ENCODE measurements around the gene TFAP2A. TPM values are rescaled to one million over a fixed set of nuclear protein-coding genes. Genes with fewer than 3 reads are reported as not detected.

TFAP2A gene
- total RNA-seq, 1 experiment from 2014 or later: 24.3 TPM

GRCh38 chr6:10410207-10411050, 4.4 kb downstream of the TFAP2A start (continued):
- TF ChIP-seq POLR2A (IDR thresholded peaks at IDR 0.05; ENCODE audit: borderline replicate concordance, extremely low read depth, insufficient read depth, insufficient read length) (no peak), CBX3 (IDR thresholded peaks at IDR 0.05; ENCODE audit: low read depth) (no peak), RAD21 (IDR thresholded peaks at IDR 0.05; ENCODE audit: low read depth) (no peak), ZBTB33 (IDR thresholded peaks at IDR 0.05; ENCODE audit: extremely low read depth, insufficient replicate concordance, low read length) (no peak)

GRCh38 chr6:10409731-10410206, 5.1 kb downstream of the TFAP2A start:
- POLR2A ChIA-PET: no interaction called here
- ATAC-seq: no peak

More at GRCh38 chr6:10409731-10410206, 5.1 kb downstream of the TFAP2A start:
- TF ChIP-seq CEBPB (IDR thresholded peaks at IDR 0.05; ENCODE audit: low read depth) (no peak), JUND (IDR thresholded peaks at IDR 0.05) (no peak), ZBTB33 (IDR thresholded peaks at IDR 0.05; ENCODE audit: extremely low read depth, insufficient replicate concordance, low read length) (no peak), TCF7L2 (IDR thresholded peaks at IDR 0.05; ENCODE audit: borderline replicate concordance, extremely low read depth, insufficient read depth, insufficient read length) (no peak), SP1 (IDR thresholded peaks at IDR 0.05; ENCODE audit: low read depth) (no peak), POLR2A (IDR thresholded peaks at IDR 0.05; ENCODE audit: borderline replicate concordance, extremely low read depth, insufficient read depth, insufficient read length) (no peak), EZH2phosphoT487 (IDR thresholded peaks at IDR 0.05; ENCODE audit: borderline replicate concordance) (no peak), CBX3 (IDR thresholded peaks at IDR 0.05; ENCODE audit: low read depth) (no peak), ZFX (IDR thresholded peaks at IDR 0.05) (no peak), REST (IDR thresholded peaks at IDR 0.05; ENCODE audit: low read depth) (no peak)
- BruUV-seq (replicated peaks): no TSS peak
- Histone ChIP-seq H3K4me3 (replicated peaks in 1 of 2; ENCODE audit: low read depth in 1 of 2, low read length in 2 of 2) (no peak overlapping the region), H3K27me3 (ENCODE audit: insufficient read depth, low read length) (no peaks in the 10 kb centered on the region), H4K20me1 (ENCODE audit: insufficient read depth) (no peaks in the 10 kb centered on the region), H3K4me1 (ENCODE audit: control insufficient read depth in 1 of 2, insufficient read depth in 2 of 2, low read length in 2 of 2) (peaks cover 0 to 27% of the 10 kb centered on the region in 2 experiments; a peak in 3 of 4 replicates), H2AFZ (ENCODE audit: low read depth, low read length, poor library complexity, severe bottlenecking) (no peak overlapping the region), H3K27ac (ENCODE audit: low read depth, low read length) (no peak overlapping the region), H3K9ac (ENCODE audit: low read length) (no peak overlapping the region), H3K9me3 (ENCODE audit: control insufficient read depth in 1 of 2, insufficient read depth in 1 of 2, low read depth in 1 of 2, low read length in 2 of 2) (no peaks in the 10 kb centered on the region), H3K36me3 (ENCODE audit: control insufficient read depth in 1 of 2, insufficient read depth in 2 of 2, low read length in 2 of 2) (peaks cover 4 to 11% of the 10 kb centered on the region in 2 experiments; a peak in 3 of 4 replicates), H3K79me2 (ENCODE audit: insufficient read depth, low read length) (peaks cover 80% of the 10 kb centered on the region), H3K9me2 (ENCODE audit: insufficient read depth) (no peaks in the 10 kb centered on the region), H3K4me2 (ENCODE audit: low read length) (no peak overlapping the region)
- DNase-seq (ENCODE audit: low read depth, low spot score): no peak
- intact Hi-C loops (cut with micrococcal nuclease): loop anchor here (5.0 kb wide), 1 partner anchor 1427 kb away; no protein-coding TSS in a partner anchor
- ChIA-PET CTCF (no interaction called here), RAD21 (ENCODE audit: low non-redundant PET in 1 of 2, low total read pairs in 2 of 2, uncharacterized antibody in 2 of 2, unreplicated experiment in 2 of 2) (no interaction called here)
